Mesendoderm (in vitro differentiated cells): Measurements from ENCODE around the gene PTH2.
A peak's percentile ranks its signal among the peaks of the same experiment; 100 is the strongest.

Source experiments
- DNase-seq: peaks from one replicate; pipeline ENCODE4 v3.0.0; 2013
- H2AK5ac ChIP-seq: 2 replicates; pipeline ENCODE4 v1.6.1; 2013; ENCODE audit warnings: low read length, inconsistent platforms
- H2BK120ac ChIP-seq: 2 replicates; pipeline ENCODE4 v1.6.1; 2013; ENCODE audit warnings: low read depth, mild to moderate bottlenecking, low read length, moderate library complexity, mixed read lengths
- H2BK15ac ChIP-seq: replicated peaks from 2 replicates; pipeline ENCODE4 v1.6.1; 2013; ENCODE audit warnings: low read depth, mild to moderate bottlenecking, moderate library complexity
- H2BK5ac ChIP-seq: 2 replicates; pipeline ENCODE4 v1.6.1; 2013; ENCODE audit warnings: low read length, inconsistent platforms
- H3K18ac ChIP-seq: 2 replicates; pipeline ENCODE4 v1.6.1; 2013; ENCODE audit warnings: mild to moderate bottlenecking, low read length, mixed read lengths
- H3K23ac ChIP-seq: one replicate; pipeline ENCODE4 v1.6.1; 2013; ENCODE audit warnings: low read length
- H3K27ac ChIP-seq: 2 replicates; pipeline ENCODE4 v1.5.1; 2013; ENCODE audit warnings: low read depth, mild to moderate bottlenecking, inconsistent platforms, low read length, moderate library complexity
- H3K27me3 ChIP-seq: 2 replicates; pipeline ENCODE4 v1.6.1; 2013; ENCODE audit warnings: low read length, control low read depth, mild to moderate bottlenecking, inconsistent platforms; ENCODE audit not compliant: insufficient read depth, poor library complexity
- H3K36me3 ChIP-seq: 2 replicates; pipeline ENCODE4 v1.6.1; 2013; ENCODE audit warnings: low read length, inconsistent platforms; ENCODE audit not compliant: control insufficient read depth, insufficient read depth
- H3K4ac ChIP-seq: one replicate; pipeline ENCODE4 v1.6.1; 2013; ENCODE audit warnings: low read depth, mild to moderate bottlenecking, low read length, moderate library complexity
- H3K4me1 ChIP-seq: 2 replicates; pipeline ENCODE4 v1.6.1; 2013; ENCODE audit warnings: low read depth, low read length, inconsistent platforms; ENCODE audit not compliant: control insufficient read depth
- H3K4me2 ChIP-seq: 2 replicates; pipeline ENCODE4 v1.6.1; 2013; ENCODE audit warnings: low read length
- H3K4me3 ChIP-seq: 2 replicates; pipeline ENCODE4 v1.5.1; 2013; ENCODE audit warnings: mild to moderate bottlenecking, low read length
- H3K56ac ChIP-seq: one replicate; pipeline ENCODE4 v1.6.1; 2013; ENCODE audit warnings: low read length
- H3K79me1 ChIP-seq: 2 replicates; pipeline ENCODE4 v1.6.1; 2013; ENCODE audit warnings: low read length, inconsistent platforms
- H3K79me2 ChIP-seq: 2 replicates; pipeline ENCODE4 v1.6.1; 2013; ENCODE audit warnings: mild to moderate bottlenecking, low read length; ENCODE audit not compliant: control insufficient read depth, insufficient read depth
- H3K9ac ChIP-seq: 2 replicates; pipeline ENCODE4 v1.6.1; 2013; ENCODE audit warnings: low read length, inconsistent platforms
- H4K5ac ChIP-seq: one replicate; pipeline ENCODE4 v1.6.1; 2013; ENCODE audit warnings: low read length
- H4K8ac ChIP-seq: one replicate; pipeline ENCODE4 v1.6.1; 2013; ENCODE audit warnings: low read depth, mild to moderate bottlenecking, control low read depth, low read length, moderate library complexity
- WGBS: extraction: QIAGEN DNeasy Blood & Tissue Kit; methylation state at CpG from one replicate; pipeline ENCODE4 v1.1.7; 2013; ENCODE audit warnings: low lambda C conversion rate, missing lambda C conversion rate; ENCODE audit not compliant: insufficient coverage; ENCODE audit errors: extremely low coverage; 5-methylcytosine and 5-hydroxymethylcytosine counted together

The PTH2 gene

DNA sequence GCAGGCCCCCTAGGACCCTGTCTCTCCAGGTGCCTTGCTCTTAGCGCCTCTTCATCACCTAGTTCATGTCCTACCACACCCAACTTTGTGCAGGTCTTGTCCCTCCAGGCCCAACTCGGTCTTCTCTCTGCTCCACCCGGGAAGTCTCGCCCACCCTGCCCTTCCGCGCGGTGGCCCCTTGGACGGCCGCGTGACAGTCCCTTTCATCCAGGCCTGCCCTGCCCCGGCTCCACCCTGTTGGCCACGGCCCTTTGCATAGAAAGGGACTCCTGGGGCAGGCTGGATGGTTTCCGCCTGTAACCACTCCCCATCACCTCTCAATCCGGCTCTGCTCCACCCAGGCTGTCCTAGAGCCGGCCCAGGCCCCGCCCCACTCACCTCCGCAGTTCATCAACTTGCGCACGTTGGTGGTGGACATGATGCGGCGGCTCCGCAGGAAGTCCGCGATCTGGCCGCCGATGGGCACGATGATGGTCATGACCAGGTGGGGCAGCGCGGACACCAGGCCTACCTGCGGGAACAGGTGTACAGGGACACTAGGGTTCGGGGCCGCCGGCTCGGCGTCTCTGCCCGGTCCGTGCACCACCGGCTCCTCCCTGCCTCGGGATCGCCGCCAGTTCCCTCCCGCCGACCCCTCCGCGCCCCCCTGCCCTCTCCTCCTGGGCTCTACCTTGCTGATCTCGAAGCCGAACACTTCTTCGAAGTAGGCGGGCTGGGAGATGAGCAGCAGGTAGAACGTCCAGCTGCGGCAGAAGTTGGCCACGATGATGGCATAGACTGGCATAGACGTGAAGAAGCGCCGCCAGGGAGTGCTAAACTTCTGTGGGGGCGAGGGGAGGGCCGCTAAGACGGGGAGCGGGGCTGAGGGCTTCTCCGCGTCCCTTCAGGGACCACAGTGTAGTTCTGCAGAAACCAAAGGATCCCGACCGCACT is 9.2 kb upstream of the PTH2 start:
- DNase-seq, result peak; percentile 66
- no peaks in the 10 kb centered on the region for H3K79me2 ChIP-seq
- H3K4me1 ChIP-seq, result no peaks in the 10 kb centered on the region
- H3K4ac ChIP-seq, result no peak overlapping the region
- no peak overlapping the region for H2BK5ac ChIP-seq
- no peak overlapping the region for H4K8ac ChIP-seq
- no peak overlapping the region for H3K4me2 ChIP-seq
- H3K79me1 ChIP-seq, result no peaks in the 10 kb centered on the region
- H2BK15ac ChIP-seq, result no peak overlapping the region
- H3K27ac ChIP-seq, result no peak overlapping the region
- no peak overlapping the region for H4K5ac ChIP-seq
- H3K18ac ChIP-seq, result no peak overlapping the region
- H3K9ac ChIP-seq, result no peak overlapping the region
- no peaks in the 10 kb centered on the region for H3K36me3 ChIP-seq
- H2BK120ac ChIP-seq, result no peak overlapping the region
- no CpG with 5 or more reads among the region's 63 CpGs for WGBS
- H3K4me3 ChIP-seq, result no peak overlapping the region
- no peak overlapping the region for H2AK5ac ChIP-seq
- peak overlapping the region; percentile 17 for H3K56ac ChIP-seq
- H3K27me3 ChIP-seq, result peaks cover 7% of the 10 kb centered on the region
- no peak overlapping the region for H3K23ac ChIP-seq

DNA sequence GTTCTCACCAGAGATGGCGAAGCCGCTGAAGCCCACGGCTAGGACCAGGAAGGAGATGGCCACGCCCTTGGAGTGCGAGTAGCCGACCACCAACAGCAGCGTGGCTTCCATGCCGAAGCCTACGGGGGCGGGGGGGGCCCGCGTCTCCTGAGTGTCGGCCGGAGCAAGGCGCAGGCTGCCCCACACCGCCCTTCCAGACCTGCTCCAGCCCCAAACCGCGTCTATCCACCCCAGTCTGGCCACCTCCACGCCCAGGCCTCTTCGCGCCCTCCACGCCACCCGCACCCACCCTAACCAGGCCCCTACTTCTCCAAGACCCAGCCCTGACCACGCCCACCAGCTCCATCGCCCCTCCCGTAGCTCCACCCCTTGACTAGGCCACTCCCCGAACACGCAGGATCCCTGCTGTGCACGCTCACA is 8.1 kb upstream of the PTH2 start:
- Histone ChIP-seq H3K4me1 (no peaks in the 10 kb centered on the region), H3K79me2 (no peaks in the 10 kb centered on the region), H3K27me3 (peaks cover 10% of the 10 kb centered on the region), H4K8ac (no peak overlapping the region), H2BK5ac (no peak overlapping the region), H3K4ac (no peak overlapping the region), H2BK120ac (no peak overlapping the region), H2BK15ac (no peak overlapping the region), H3K18ac (no peak overlapping the region), H2AK5ac (no peak overlapping the region), H3K23ac (no peak overlapping the region), H3K9ac (no peak overlapping the region), H3K79me1 (no peaks in the 10 kb centered on the region), H3K4me2 (no peak overlapping the region), H3K27ac (no peak overlapping the region), H3K56ac (no peak overlapping the region), H3K36me3 (no peaks in the 10 kb centered on the region), H3K4me3 (no peak overlapping the region), H4K5ac (no peak overlapping the region)
- DNase-seq, result no peak
- WGBS, result no CpG with 5 or more reads among the region's 29 CpGs

GRCh38 chr19:49430678-49431329 is 7.6 kb upstream of the PTH2 start:
- H2AK5ac ChIP-seq, result no peak overlapping the region
- H3K4ac ChIP-seq, result no peak overlapping the region
- DNase-seq, result peak; percentile 48
- no peaks in the 10 kb centered on the region for H3K4me1 ChIP-seq
- no peak overlapping the region for H4K5ac ChIP-seq
- no peak overlapping the region for H3K18ac ChIP-seq
- no peak overlapping the region for H3K4me2 ChIP-seq
- H2BK120ac ChIP-seq, result no peak overlapping the region
- no peak overlapping the region for H4K8ac ChIP-seq
- H3K27me3 ChIP-seq, result peaks cover 11% of the 10 kb centered on the region
- no CpG with 5 or more reads among the region's 28 CpGs for WGBS
- H3K79me2 ChIP-seq, result no peaks in the 10 kb centered on the region
- no peak overlapping the region for H2BK15ac ChIP-seq
- H3K4me3 ChIP-seq, result no peak overlapping the region
- no peak overlapping the region for H3K27ac ChIP-seq
- no peak overlapping the region for H3K23ac ChIP-seq
- no peak overlapping the region for H2BK5ac ChIP-seq
- H3K9ac ChIP-seq, result no peak overlapping the region
- H3K36me3 ChIP-seq, result no peaks in the 10 kb centered on the region
- no peak overlapping the region for H3K56ac ChIP-seq
- H3K79me1 ChIP-seq, result no peaks in the 10 kb centered on the region

DNA sequence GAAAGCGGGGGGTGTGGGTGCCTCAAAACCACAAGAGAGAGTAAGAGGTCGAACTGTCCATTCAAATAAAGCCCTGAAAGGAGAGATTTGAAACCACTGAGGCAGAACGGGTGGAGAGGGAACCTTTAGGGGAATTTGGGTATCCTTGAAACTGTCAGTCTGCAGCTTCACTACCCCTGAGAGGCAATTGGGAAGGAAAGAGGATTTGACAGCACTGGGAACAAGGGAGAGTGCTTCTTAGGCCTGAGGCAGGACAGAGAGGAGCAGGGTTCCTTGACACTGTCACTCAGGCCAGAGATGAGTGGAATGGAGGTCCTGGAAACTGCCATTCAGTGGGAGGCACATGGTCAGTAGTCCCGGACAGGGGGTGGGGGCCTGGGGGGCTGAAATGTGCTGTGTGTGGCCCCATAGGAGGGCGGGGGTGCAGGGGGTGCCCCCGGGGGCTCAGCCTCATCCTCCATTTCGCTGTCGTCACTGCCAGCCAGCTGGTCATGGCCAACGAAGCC is 7.0 kb upstream of the PTH2 start:
- Histone ChIP-seq H3K27ac (no peak overlapping the region), H3K9ac (no peak overlapping the region), H3K18ac (no peak overlapping the region), H2AK5ac (no peak overlapping the region), H3K79me1 (no peaks in the 10 kb centered on the region), H4K5ac (no peak overlapping the region), H2BK120ac (no peak overlapping the region), H3K4me1 (no peaks in the 10 kb centered on the region), H2BK5ac (no peak overlapping the region), H3K36me3 (no peaks in the 10 kb centered on the region), H3K23ac (no peak overlapping the region), H3K4me2 (no peak overlapping the region), H2BK15ac (no peak overlapping the region), H3K27me3 (peaks cover 16% of the 10 kb centered on the region), H4K8ac (no peak overlapping the region), H3K4ac (no peak overlapping the region), H3K4me3 (no peak overlapping the region), H3K79me2 (no peaks in the 10 kb centered on the region), H3K56ac (no peak overlapping the region)
- no CpG with 5 or more reads among the region's 9 CpGs for WGBS
- peak; percentile 47 for DNase-seq

DNA sequence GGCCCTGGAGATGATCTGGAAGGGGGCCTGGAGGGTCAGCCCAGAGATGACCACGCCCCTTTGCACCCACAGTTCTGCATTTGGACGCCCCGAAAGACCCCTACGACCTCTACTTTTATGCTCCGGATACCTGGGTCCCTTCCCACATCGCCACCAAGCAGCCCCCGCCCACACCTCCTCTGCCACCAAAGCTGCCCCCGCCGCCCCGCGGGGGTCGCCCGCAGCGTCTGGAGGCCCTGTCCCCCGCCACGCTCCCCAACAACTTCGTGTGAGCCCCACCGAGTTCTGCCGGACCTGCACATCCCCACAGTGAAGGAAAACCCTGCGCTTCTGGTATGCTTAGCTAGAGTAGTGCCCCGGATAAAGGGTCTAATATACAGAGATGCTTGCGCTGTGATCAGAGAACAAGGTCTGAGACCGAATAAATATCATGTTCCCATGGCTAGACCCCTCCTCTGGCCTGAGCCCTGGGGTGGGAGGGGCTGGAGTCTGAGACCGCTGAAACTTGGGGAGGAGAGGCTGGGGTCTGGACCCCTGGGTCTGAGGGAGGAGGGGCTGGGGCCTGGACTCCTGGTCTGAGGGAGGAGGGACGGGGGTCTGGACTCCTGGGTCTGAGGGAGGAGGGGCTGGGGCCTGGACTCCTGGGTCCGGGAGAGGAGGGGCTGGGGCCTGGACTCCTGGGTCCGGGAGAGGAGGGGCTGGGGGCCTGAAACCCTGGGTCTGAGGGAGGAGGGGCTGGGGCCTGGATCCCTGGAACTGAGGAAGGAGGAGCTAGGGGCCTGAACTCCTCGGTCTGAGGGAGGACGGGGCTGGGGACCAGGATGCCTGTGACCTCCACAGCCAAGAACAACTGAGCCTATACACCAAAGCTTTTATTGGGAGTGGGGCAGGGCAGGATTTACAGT is 5.6 kb upstream of the PTH2 start:
- Histone ChIP-seq H3K79me2 (no peaks in the 10 kb centered on the region), H3K4me2 (peak overlapping the region; percentile 34), H3K56ac (peak overlapping the region; percentile 62), H4K8ac (no peak overlapping the region), H3K23ac (no peak overlapping the region), H2AK5ac (no peak overlapping the region), H2BK120ac (no peak overlapping the region), H2BK15ac (no peak overlapping the region), H3K79me1 (no peaks in the 10 kb centered on the region), H3K4me3 (peak overlapping the region; percentile 14), H2BK5ac (no peak overlapping the region), H3K4me1 (no peaks in the 10 kb centered on the region), H3K4ac (no peak overlapping the region), H3K9ac (peak overlapping the region; percentile 51), H3K27ac (no peak overlapping the region), H4K5ac (no peak overlapping the region), H3K27me3 (peaks cover 22% of the 10 kb centered on the region), H3K36me3 (no peaks in the 10 kb centered on the region), H3K18ac (no peak overlapping the region)
- no CpG with 5 or more reads among the region's 29 CpGs for WGBS
- no peak for DNase-seq
